GM12872 (cell line): ENCODE results near the gene RASGRF1.

ENCODE experiments used
- CTCF ChIP-seq: IDR thresholded peaks from 3 replicates; pipeline ENCODE4 v1.5.1; 2011; ENCODE audit warnings: low read depth, mild to moderate bottlenecking, low read length, moderate library complexity; ENCODE audit not compliant: insufficient read depth

The RASGRF1 gene

DNA sequence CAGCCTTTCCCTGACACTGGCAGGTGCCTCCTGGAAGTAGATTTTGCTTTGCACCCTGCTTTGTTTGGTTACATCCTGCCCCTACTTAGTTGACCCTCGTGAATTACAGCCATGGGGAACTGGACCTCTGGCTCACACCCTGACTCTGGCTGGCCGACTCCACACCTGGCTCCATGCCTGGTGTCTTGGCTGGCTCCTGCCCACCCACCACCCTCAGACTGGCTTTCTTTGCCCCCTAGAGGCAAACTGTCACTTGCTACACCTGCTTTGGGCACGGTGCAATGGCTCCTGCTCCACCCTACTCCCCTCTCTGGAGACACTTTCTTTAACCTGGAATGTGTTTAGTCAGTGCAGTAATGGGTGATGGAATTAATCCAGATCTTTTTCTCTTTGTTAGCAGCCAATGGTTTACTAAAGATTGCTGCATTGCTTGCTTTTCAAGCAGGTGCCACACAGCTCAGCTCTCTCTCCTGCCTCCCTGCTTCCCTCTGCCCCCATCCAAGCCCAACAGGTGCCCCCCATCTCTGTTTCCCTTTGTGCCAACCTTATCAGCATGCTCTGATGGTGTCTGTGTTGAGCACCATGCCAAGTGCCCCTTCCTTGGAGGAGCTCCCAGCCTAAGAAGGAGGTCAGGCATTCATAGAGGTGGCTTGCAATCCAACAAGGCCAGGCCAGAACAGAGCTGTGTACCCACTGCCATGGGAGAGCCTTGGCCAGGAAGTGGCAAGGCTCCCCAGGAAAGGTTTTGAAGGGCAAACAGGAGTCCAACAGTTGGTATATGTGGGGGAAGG is 38.4 kb downstream of the RASGRF1 start:
- no peak for TF ChIP-seq CTCF

DNA sequence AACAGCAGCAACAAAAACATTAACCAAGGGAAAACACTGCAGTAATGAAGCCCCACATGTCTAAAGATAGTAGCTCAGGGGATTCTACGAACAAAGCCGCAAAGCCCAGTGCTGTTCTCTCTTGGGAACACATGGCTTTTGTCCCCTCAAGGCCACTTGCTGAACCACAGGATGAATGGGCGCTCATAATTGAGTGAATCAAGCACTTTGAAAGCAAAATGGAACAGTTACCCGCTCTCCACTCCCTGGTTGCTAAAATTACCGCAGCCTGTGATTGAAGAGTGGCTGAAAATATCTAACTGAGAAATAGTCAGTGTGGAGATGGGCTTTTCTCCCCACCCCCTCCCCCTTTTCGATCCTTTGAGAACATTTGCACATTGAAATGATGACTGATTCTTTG is 39.6 kb downstream of the RASGRF1 start:
- TF ChIP-seq CTCF, result no peak

DNA sequence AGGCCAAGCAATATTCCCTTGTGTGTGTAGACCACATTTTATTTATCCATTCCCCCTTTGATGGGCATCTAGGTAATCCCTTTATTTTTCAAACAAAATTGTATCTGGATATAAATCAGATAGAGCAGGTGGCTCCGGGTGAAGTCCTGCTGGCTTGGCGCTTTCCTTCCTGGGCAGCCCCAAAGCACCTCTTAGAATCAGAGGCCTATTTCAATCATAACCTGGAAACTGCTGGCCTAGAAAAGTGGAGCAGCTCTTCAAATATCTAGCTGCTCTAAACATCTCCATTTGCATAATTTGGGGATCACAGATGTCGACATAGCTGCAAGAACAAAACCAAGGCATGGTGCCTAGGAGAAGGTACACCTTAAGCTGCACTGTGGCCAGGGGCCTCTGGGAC is 40.2 kb downstream of the RASGRF1 start:
- no peak for TF ChIP-seq CTCF

GRCh38 chr15:79049416-79049815 is 41.2 kb downstream of the RASGRF1 start:
- TF ChIP-seq CTCF, result no peak

- TF ChIP-seq CTCF, result no peak
Measured at GRCh38 chr15:79047676-79048439, 42.7 kb downstream of the RASGRF1 start.

DNA sequence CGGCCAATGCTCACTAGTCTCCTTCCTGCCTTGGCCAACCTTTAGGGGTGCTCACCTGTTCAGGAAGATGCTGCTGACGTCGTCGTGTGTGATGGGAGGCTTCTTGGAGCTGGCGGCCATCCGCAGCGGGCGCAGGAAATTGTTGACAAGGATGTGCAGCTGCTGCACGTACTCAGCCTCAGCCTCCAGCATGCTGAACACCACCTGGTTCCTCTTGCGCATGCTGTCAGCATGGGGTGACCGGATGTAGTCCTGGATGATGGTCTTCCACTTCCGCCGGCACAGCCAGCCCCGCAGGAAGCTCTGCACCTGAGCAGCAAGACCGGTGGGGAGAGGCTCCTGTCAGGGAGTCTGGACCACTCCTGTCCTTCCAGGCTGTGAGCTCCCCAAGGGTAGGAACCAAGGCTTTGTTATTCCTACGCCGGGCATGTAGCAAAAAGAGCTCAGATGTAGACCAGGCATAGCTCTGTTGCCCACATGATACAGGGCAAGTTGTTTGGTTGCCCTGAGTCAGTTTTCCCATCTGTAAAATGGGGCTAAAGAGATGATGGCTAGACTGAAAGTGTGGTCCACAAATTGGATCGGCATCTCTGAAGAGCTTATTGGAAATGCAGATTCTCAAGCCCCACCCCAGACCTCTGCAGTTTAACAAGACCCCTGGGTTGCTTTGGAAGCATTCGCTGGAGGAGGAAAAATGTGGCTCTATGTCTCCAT is 43.7 kb downstream of the RASGRF1 start:
- TF ChIP-seq CTCF, result no peak

- no peak for TF ChIP-seq CTCF
Measured at GRCh38 chr15:79045041-79045440, 45.5 kb downstream of the RASGRF1 start.
